Transverse colon (tissue), 4 donors: ENCODE measurements around the gene SEMA4D.

Source experiments
- EP300 ChIP-seq: sonication (generic); formaldehyde crosslinking; IDR thresholded peaks from one replicate; pipeline ENCODE4 v1.6.1; 2017; ENCODE audit warnings: antibody characterized with exemption, low read depth
- POLR2AphosphoS5 ChIP-seq, 3 donors: sonication (generic); formaldehyde crosslinking; IDR thresholded peaks; one replicate each; pipeline ENCODE4 v1.6.1; 2016; ENCODE audit warnings: antibody characterized with exemption in 3 of 3
- TF ChIP-seq, protein P1 (sequence below), 5 experiments: fragments of 200-600 bp in 3 of 5; fragments of 450-650 bp in 2 of 5; sonication (generic) in 3 of 5; IDR thresholded peaks; 1 replicate in 2 of 5; 2 replicates in 3 of 5; pipeline ENCODE4 v1.5.1; 2016 to 2017; ENCODE audit warnings: antibody characterized with exemption in 5 of 5, inconsistent platforms in 3 of 5, mild to moderate bottlenecking in 2 of 5, moderate library complexity in 1 of 5

DNA sequence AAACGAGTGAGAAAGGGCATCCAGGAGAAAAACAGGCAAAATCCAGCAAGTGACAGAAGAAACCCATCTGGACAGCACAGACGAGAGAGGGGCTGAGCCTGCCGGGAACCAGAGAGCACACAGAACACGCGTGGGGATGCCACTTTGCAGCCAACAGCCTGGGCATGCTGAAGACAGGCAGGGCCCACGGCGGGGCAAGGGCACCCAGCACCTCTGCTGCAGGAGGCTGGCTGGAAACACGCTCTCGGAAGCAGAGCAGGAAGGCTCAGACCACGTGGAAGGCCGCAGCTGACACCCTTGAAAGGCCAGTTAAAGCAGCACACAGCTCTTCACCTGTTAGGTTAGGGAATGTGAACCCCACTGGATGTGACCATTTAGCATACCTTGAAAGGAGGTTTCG, 103.5 kb downstream of the SEMA4D start:
- TF ChIP-seq EP300: no peak
- TF ChIP-seq POLR2AphosphoS5 (IDR thresholded peaks at IDR 0.05): no peak
- TF ChIP-seq, protein P1, sequence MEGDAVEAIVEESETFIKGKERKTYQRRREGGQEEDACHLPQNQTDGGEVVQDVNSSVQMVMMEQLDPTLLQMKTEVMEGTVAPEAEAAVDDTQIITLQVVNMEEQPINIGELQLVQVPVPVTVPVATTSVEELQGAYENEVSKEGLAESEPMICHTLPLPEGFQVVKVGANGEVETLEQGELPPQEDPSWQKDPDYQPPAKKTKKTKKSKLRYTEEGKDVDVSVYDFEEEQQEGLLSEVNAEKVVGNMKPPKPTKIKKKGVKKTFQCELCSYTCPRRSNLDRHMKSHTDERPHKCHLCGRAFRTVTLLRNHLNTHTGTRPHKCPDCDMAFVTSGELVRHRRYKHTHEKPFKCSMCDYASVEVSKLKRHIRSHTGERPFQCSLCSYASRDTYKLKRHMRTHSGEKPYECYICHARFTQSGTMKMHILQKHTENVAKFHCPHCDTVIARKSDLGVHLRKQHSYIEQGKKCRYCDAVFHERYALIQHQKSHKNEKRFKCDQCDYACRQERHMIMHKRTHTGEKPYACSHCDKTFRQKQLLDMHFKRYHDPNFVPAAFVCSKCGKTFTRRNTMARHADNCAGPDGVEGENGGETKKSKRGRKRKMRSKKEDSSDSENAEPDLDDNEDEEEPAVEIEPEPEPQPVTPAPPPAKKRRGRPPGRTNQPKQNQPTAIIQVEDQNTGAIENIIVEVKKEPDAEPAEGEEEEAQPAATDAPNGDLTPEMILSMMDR (IDR thresholded peaks at IDR 0.05): no peak
